ENCODE data around the gene TCAP.

The TCAP gene

GRCh38 chr17:39633570-39634183 is 31.5 kb upstream of the TCAP start:
- no peaks in the 10 kb centered on the region for H3K36me3 ChIP-seq
- no peaks in the 10 kb centered on the region for H3K9me3 ChIP-seq
- no peak overlapping the region for H3K4me3 ChIP-seq (ENCODE audit: low read depth in 1 of 2, low read length in 1 of 2)
- peaks cover 2% of the 10 kb centered on the region for H3K27me3 ChIP-seq
- TF ChIP-seq, protein P1, sequence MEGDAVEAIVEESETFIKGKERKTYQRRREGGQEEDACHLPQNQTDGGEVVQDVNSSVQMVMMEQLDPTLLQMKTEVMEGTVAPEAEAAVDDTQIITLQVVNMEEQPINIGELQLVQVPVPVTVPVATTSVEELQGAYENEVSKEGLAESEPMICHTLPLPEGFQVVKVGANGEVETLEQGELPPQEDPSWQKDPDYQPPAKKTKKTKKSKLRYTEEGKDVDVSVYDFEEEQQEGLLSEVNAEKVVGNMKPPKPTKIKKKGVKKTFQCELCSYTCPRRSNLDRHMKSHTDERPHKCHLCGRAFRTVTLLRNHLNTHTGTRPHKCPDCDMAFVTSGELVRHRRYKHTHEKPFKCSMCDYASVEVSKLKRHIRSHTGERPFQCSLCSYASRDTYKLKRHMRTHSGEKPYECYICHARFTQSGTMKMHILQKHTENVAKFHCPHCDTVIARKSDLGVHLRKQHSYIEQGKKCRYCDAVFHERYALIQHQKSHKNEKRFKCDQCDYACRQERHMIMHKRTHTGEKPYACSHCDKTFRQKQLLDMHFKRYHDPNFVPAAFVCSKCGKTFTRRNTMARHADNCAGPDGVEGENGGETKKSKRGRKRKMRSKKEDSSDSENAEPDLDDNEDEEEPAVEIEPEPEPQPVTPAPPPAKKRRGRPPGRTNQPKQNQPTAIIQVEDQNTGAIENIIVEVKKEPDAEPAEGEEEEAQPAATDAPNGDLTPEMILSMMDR (IDR thresholded peaks at IDR 0.05) = no peak
- H3K27ac ChIP-seq = no peak overlapping the region
- H3K4me1 ChIP-seq (ENCODE audit: control insufficient read depth in 1 of 2, insufficient read depth in 1 of 2, low read depth in 1 of 2, low read length in 1 of 2) = peaks cover 94 to 95% of the 10 kb centered on the region in 2 experiments

DNA sequence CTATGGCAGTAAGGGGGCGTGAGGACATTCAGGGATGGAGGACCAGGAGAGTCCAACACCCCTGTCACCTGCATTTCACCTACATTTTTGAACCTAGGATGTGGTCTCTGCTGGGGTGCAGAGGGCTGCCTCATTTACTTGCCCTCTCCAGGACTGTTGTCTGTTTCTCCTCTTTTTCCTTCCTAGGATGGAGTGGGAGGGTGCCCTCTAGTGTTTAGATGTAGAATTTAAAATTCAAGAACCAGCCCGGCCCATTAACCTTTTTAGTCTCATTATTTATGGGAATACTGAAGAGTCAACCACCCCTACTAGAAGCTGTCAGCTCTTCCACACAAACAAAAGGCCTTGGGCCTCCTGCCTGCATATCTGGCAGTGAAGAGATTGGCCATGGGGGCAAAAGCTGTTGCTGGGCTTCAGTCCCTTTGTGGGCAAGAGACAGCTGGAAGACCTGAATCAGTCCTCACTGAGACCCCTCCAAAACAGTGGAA is 30.7 kb upstream of the TCAP start:
- peaks cover 90 to 95% of the 10 kb centered on the region in 2 experiments for H3K4me1 ChIP-seq (ENCODE audit: control insufficient read depth in 1 of 2, insufficient read depth in 1 of 2, low read depth in 1 of 2, low read length in 1 of 2)
- no peaks in the 10 kb centered on the region for H3K9me3 ChIP-seq
- no peaks in the 10 kb centered on the region for H3K27me3 ChIP-seq
- TF ChIP-seq, protein P1 (IDR thresholded peaks at IDR 0.05) = peak; percentile 66
- no peak overlapping the region for H3K4me3 ChIP-seq (ENCODE audit: low read depth in 1 of 2, low read length in 1 of 2)
- peak overlapping the region; percentile 91 for H3K27ac ChIP-seq
- H3K36me3 ChIP-seq = no peaks in the 10 kb centered on the region

- Histone ChIP-seq H3K36me3 (no peaks in the 10 kb centered on the region), H3K27me3 (no peaks in the 10 kb centered on the region), H3K9me3 (no peaks in the 10 kb centered on the region), H3K27ac (peak overlapping the region; percentile 91), H3K4me1 (ENCODE audit: control insufficient read depth in 1 of 2, insufficient read depth in 1 of 2, low read depth in 1 of 2, low read length in 1 of 2) (peaks cover 89 to 95% of the 10 kb centered on the region in 2 experiments), H3K4me3 (ENCODE audit: low read depth in 1 of 2, low read length in 1 of 2) (peak overlapping the region in 1 of 2 experiments; percentile 89)
- TF ChIP-seq, protein P1 (IDR thresholded peaks at IDR 0.05) = no peak
Observed at GRCh38 chr17:39635614-39636176, 29.5 kb upstream of the TCAP start.

GRCh38 chr17:39636587-39636926 is 28.6 kb upstream of the TCAP start:
- no peaks in the 10 kb centered on the region for H3K27me3 ChIP-seq
- H3K36me3 ChIP-seq = no peaks in the 10 kb centered on the region
- H3K27ac ChIP-seq = peak overlapping the region; percentile 91
- H3K4me1 ChIP-seq (ENCODE audit: control insufficient read depth in 1 of 2, insufficient read depth in 1 of 2, low read depth in 1 of 2, low read length in 1 of 2) = peaks cover 85 to 93% of the 10 kb centered on the region in 2 experiments
- H3K4me3 ChIP-seq (ENCODE audit: low read depth in 1 of 2, low read length in 1 of 2) = peak overlapping the region; percentile 89 to 90
- no peaks in the 10 kb centered on the region for H3K9me3 ChIP-seq
- TF ChIP-seq, protein P1 (IDR thresholded peaks at IDR 0.05) = no peak

- Histone ChIP-seq H3K36me3 (no peaks in the 10 kb centered on the region), H3K4me1 (ENCODE audit: control insufficient read depth in 1 of 2, insufficient read depth in 1 of 2, low read depth in 1 of 2, low read length in 1 of 2) (peaks cover 84 to 93% of the 10 kb centered on the region in 2 experiments), H3K4me3 (ENCODE audit: low read depth in 1 of 2, low read length in 1 of 2) (peak within 1 kb of the TSS; percentile 89 to 90), H3K27ac (peak within 1 kb of the TSS; percentile 91), H3K27me3 (no peaks in the 10 kb centered on the region), H3K9me3 (no peaks in the 10 kb centered on the region)
- TF ChIP-seq, protein P1 (IDR thresholded peaks at IDR 0.05) = peak; percentile 63
Observed at GRCh38 chr17:39636927-39637736, 28.0 kb upstream of the TCAP start, which contains the start of gene STARD3. Gene STARD3, plus strand, starts transcription at chr17:39637144. Its CDS starts 16,388 bp downstream, at chr17:39653532.
